Keratinocyte (primary cell): Measurements from ENCODE around the gene CHRDL2. TPM values are rescaled to one million over a fixed set of nuclear protein-coding genes. Genes with fewer than 3 reads are reported as not detected.
"Not testable (repeated sequence)": the region's sequence is repeated elsewhere in the genome, so short reads cannot be mapped to it uniquely, and the experiment has no call there.

ENCODE experiments used
- DNase-seq: peaks from one replicate; pipeline ENCODE4 v3.0.0-alpha.2; 2011; ENCODE audit warnings: low read depth, missing footprints, low spot score
- FAIRE-seq: peaks from 2 replicates; lab custom pipeline; 2011; peaks lifted over from hg19 to GRCh38; lab: Jason Lieb, UNC
- H2AFZ ChIP-seq: 2 replicates; pipeline ENCODE4 v1.6.0; 2012; ENCODE audit warnings: low read length, control low read depth, inconsistent platforms; ENCODE audit not compliant: control insufficient read depth
- H3K27ac ChIP-seq: 2 replicates; pipeline ENCODE4 v1.5.1; 2011; ENCODE audit warnings: low read length; ENCODE audit not compliant: control insufficient read depth, insufficient read depth
- H3K27me3 ChIP-seq: 3 replicates; pipeline ENCODE4 v1.6.0; 2011; ENCODE audit warnings: low read length; ENCODE audit not compliant: control insufficient read depth, insufficient read depth; ENCODE audit errors: extremely low read depth
- H3K36me3 ChIP-seq, 2 experiments: 2 replicates in 1 of 2; 3 replicates in 1 of 2; pipeline ENCODE4 v1.5.1; 2011; ENCODE audit warnings: low read length in 2 of 2, mild to moderate bottlenecking in 1 of 2; ENCODE audit not compliant: control insufficient read depth in 2 of 2, insufficient read depth in 2 of 2; ENCODE audit errors: extremely low read depth in 1 of 2
- H3K4me1 ChIP-seq: 3 replicates; pipeline ENCODE4 v1.5.1; 2011; ENCODE audit warnings: low read length; ENCODE audit not compliant: control insufficient read depth, insufficient read depth; ENCODE audit errors: extremely low read depth
- H3K4me2 ChIP-seq: 3 replicates; pipeline ENCODE4 v1.6.0; 2011; ENCODE audit warnings: low read depth, low read length; ENCODE audit not compliant: control insufficient read depth, insufficient read depth; ENCODE audit errors: extremely low read depth
- H3K4me3 ChIP-seq, 3 experiments: fragments of 200-600 bp in 1 of 3; sonication (generic) in 1 of 3; 2 replicates in 2 of 3; 3 replicates in 1 of 3; pipeline ENCODE4 v1.5.1; 2011 to 2016; ENCODE audit warnings: low read length in 3 of 3, mild to moderate bottlenecking in 3 of 3, control low read depth in 2 of 3, inconsistent platforms in 1 of 3, low read depth in 1 of 3, mixed read lengths in 1 of 3, mixed run types in 1 of 3, moderate library complexity in 1 of 3; ENCODE audit not compliant: control insufficient read depth in 2 of 3, insufficient read depth in 2 of 3; ENCODE audit errors: extremely low read depth in 1 of 3
- H3K79me2 ChIP-seq: 2 replicates; pipeline ENCODE4 v1.6.0; 2012; ENCODE audit warnings: low read length; ENCODE audit not compliant: control insufficient read depth, insufficient read depth
- H3K9ac ChIP-seq: 3 replicates; pipeline ENCODE4 v1.6.0; 2011; ENCODE audit warnings: low read length; ENCODE audit not compliant: control insufficient read depth, insufficient read depth; ENCODE audit errors: extremely low read depth
- H3K9me1 ChIP-seq: 3 replicates; pipeline ENCODE4 v1.6.0; 2011; ENCODE audit warnings: low read length; ENCODE audit not compliant: control insufficient read depth, insufficient read depth; ENCODE audit errors: extremely low read depth
- H3K9me3 ChIP-seq: 2 replicates; pipeline ENCODE4 v1.5.1; 2012; ENCODE audit warnings: low read depth, low read length; ENCODE audit not compliant: control insufficient read depth
- H4K20me1 ChIP-seq: 3 replicates; pipeline ENCODE4 v1.6.0; 2011; ENCODE audit warnings: low read length; ENCODE audit not compliant: control insufficient read depth, insufficient read depth; ENCODE audit errors: extremely low read depth
- EZH2 ChIP-seq: IDR thresholded peaks from one replicate; pipeline ENCODE4 v1.6.1; 2012; ENCODE audit warnings: inconsistent platforms, mild to moderate bottlenecking, low read length, moderate library complexity
- dilution Hi-C: fragments of 300-500 bp; cut with MboI; formaldehyde crosslinking; loops from one replicate; pipeline ENCODE4 v1.7.0; 2020; ENCODE audit warnings: low sequenced_read_pairs; ENCODE audit not compliant: extremely low pct_ligation_motif_present
- polyA plus RNA-seq, 5 experiments: library from polyadenylated mRNA; depleted of rRNA in 3 of 5; stranded (reverse) in 3 of 5; stranded (forward) in 1 of 5; unstranded in 1 of 5; fragments of >200 nt; gene quantifications; 1 replicate in 1 of 5; 2 replicates in 3 of 5; 3 replicates in 1 of 5; pipeline versions ENCODE4 v1.2.1 to v1.2.3, GENCODE V29; 2011 to 2012; ENCODE audit warnings: missing spikeins in 2 of 5, low read depth in 1 of 5, low replicate concordance in 1 of 5
- TF ChIP-seq, protein P1 (sequence below), 3 experiments: IDR thresholded peaks in 1 of 3; conservative IDR thresholded peaks in 1 of 3; optimal IDR thresholded peaks in 1 of 3; 2 replicates in 2 of 3; 3 replicates in 1 of 3; pipeline versions ENCODE3 to v1.5.1; 2011; ENCODE audit warnings: low read length in 3 of 3, mild to moderate bottlenecking in 3 of 3, moderate library complexity in 2 of 3, control low read depth in 1 of 3, inconsistent platforms in 1 of 3; ENCODE audit not compliant: insufficient read depth in 2 of 3; ENCODE audit errors: extremely low read depth in 1 of 3

Gene CHRDL2
- polyA plus RNA-seq, 1 donor (not counting 4 experiments of a cell fraction or from before 2014, with no cell fraction given), result not detected

GRCh38 chr11:74769055-74769707 lies 38.0 kb upstream of the CHRDL2 start:
- Histone ChIP-seq H3K79me2 (peaks cover 69% of the 10 kb centered on the region), H3K36me3 (peaks cover 0 to 2% of the 10 kb centered on the region in 2 experiments), H3K4me1 (peaks cover 13% of the 10 kb centered on the region), H2AFZ (no peak overlapping the region), H3K27me3 (no peaks in the 10 kb centered on the region), H3K4me2 (no peak overlapping the region), H3K9ac (no peak overlapping the region), H3K4me3 (no peak overlapping the region), H3K9me3 (no peaks in the 10 kb centered on the region), H3K27ac (no peak overlapping the region), H3K9me1 (no peaks in the 10 kb centered on the region), H4K20me1 (peaks cover 3% of the 10 kb centered on the region)
- no peak for FAIRE-seq
- dilution Hi-C loops, result no loop called here
- no peak for DNase-seq
- TF ChIP-seq, protein P1, sequence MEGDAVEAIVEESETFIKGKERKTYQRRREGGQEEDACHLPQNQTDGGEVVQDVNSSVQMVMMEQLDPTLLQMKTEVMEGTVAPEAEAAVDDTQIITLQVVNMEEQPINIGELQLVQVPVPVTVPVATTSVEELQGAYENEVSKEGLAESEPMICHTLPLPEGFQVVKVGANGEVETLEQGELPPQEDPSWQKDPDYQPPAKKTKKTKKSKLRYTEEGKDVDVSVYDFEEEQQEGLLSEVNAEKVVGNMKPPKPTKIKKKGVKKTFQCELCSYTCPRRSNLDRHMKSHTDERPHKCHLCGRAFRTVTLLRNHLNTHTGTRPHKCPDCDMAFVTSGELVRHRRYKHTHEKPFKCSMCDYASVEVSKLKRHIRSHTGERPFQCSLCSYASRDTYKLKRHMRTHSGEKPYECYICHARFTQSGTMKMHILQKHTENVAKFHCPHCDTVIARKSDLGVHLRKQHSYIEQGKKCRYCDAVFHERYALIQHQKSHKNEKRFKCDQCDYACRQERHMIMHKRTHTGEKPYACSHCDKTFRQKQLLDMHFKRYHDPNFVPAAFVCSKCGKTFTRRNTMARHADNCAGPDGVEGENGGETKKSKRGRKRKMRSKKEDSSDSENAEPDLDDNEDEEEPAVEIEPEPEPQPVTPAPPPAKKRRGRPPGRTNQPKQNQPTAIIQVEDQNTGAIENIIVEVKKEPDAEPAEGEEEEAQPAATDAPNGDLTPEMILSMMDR (optimal IDR thresholded peaks at IDR 0.05 in 1 of 3, IDR thresholded peaks at IDR 0.05 in 1 of 3, conservative IDR thresholded peaks at IDR 0.05 in 1 of 3; ENCODE audit: extremely low read depth in 1 of 3, insufficient read depth in 2 of 3, low read length in 3 of 3), result no peak
- no peak for TF ChIP-seq EZH2

DNA sequence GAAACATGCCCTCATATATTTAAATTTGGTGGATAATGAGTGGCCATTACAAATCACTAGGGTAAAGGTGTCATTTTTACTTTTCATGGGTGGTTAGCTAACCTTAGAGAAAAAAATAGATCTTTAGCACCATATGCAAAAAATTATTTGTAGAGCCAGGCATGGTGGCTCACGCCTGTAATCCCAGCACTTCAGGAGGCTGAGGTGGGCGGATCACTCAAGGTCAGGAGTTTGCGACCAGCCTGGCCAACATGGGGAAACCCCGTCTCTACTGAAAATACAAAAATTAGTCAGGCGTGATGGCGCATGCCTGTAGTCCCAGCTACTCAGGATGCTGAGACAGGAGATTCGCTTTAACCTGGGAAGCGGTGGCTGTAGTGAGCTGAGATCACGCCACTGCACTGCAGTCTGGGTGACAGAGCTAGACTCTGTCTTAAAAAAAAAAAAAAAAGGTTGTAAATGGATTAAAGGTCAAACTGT lies 37.0 kb upstream of the CHRDL2 start:
- H3K4me2 ChIP-seq, H3K36me3 ChIP-seq, H3K4me3 ChIP-seq, H3K9me1 ChIP-seq, H4K20me1 ChIP-seq, dilution Hi-C loops, H3K9me3 ChIP-seq, DNase-seq, H3K9ac ChIP-seq, H2AFZ ChIP-seq, H3K27me3 ChIP-seq, FAIRE-seq, H3K27ac ChIP-seq: not testable (repeated sequence)
- Histone ChIP-seq H3K4me1 (peaks cover 13% of the 10 kb centered on the region), H3K79me2 (peaks cover 72% of the 10 kb centered on the region)
